ENCODE data around the gene UNC13A. TPM values are rescaled to one million over a fixed set of nuclear protein-coding genes. Genes with fewer than 3 reads are reported as not detected.
A peak's percentile ranks its signal among the peaks of the same experiment; 100 is the strongest.

UNC13A gene
- total and polyA plus RNA-seq, 2 donors (not counting 1 experiment from before 2014, with no cell fraction given): under 0.01 to 0.28 TPM

DNA sequence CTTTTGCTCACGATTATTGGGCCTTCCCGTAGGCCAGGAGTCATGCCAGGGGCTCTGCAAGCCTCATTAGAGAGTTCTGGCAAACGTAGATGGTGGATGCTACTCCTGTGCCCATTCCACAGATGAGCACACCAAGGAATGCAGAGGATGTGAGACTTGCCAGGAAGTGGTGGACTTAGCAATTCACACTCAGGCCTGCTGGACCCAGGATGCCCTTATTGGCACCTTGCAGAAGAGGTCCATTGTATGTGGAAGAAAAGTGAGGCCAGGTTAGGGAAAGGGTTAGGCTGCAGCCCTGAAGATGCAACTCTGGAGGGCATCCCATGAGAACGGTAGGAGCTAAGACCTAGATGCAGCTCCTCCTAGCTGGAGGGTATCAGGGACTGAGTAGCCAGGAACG, 5.9 kb downstream of the UNC13A start:
- Histone ChIP-seq H3K4me3 (replicated peaks in 1 of 4; ENCODE audit: control extremely low read depth in 1 of 4, insufficient read depth in 1 of 4, low read depth in 3 of 4, low read length in 4 of 4) (no peak overlapping the region), H2AFZ (ENCODE audit: low read length) (no peak overlapping the region), H3K36me3 (ENCODE audit: control insufficient read depth, insufficient read depth, low read length) (no peaks in the 10 kb centered on the region), H3K4me2 (ENCODE audit: extremely low read depth, insufficient read depth, low read length) (no peak overlapping the region), H3K4me1 (ENCODE audit: control insufficient read depth, extremely low read depth, insufficient read depth, low read length) (peaks cover 9% of the 10 kb centered on the region), H3K79me2 (ENCODE audit: control insufficient read depth, insufficient read depth, low read length) (no peaks in the 10 kb centered on the region), H4K20me1 (ENCODE audit: control insufficient read depth, extremely low read depth, insufficient read depth, low read length) (no peaks in the 10 kb centered on the region), H3K27me3 (ENCODE audit: control insufficient read depth, insufficient read depth, low read length) (peaks cover 12% of the 10 kb centered on the region), H3K27ac (ENCODE audit: insufficient read depth, low read length) (no peak overlapping the region), H3K9ac (ENCODE audit: insufficient read depth, low read length) (no peak overlapping the region), H3K9me3 (ENCODE audit: control insufficient read depth, insufficient read depth, low read depth, low read length) (no peaks in the 10 kb centered on the region)
- DNase-seq (ENCODE audit: low read depth in 2 of 2): no peak
- TF ChIP-seq, protein P1, sequence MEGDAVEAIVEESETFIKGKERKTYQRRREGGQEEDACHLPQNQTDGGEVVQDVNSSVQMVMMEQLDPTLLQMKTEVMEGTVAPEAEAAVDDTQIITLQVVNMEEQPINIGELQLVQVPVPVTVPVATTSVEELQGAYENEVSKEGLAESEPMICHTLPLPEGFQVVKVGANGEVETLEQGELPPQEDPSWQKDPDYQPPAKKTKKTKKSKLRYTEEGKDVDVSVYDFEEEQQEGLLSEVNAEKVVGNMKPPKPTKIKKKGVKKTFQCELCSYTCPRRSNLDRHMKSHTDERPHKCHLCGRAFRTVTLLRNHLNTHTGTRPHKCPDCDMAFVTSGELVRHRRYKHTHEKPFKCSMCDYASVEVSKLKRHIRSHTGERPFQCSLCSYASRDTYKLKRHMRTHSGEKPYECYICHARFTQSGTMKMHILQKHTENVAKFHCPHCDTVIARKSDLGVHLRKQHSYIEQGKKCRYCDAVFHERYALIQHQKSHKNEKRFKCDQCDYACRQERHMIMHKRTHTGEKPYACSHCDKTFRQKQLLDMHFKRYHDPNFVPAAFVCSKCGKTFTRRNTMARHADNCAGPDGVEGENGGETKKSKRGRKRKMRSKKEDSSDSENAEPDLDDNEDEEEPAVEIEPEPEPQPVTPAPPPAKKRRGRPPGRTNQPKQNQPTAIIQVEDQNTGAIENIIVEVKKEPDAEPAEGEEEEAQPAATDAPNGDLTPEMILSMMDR (conservative IDR thresholded peaks at IDR 0.05 in 1 of 2, IDR thresholded peaks at IDR 0.05 in 1 of 2; ENCODE audit: low read depth in 1 of 2, low read length in 2 of 2): no peak
- TF ChIP-seq EZH2 (IDR thresholded peaks at IDR 0.05; ENCODE audit: low read length, missing control alignments): no peak

GRCh38 chr19:17681505-17682125, 6.5 kb downstream of the UNC13A start:
- Histone ChIP-seq H3K4me3 (replicated peaks in 1 of 4; ENCODE audit: control extremely low read depth in 1 of 4, insufficient read depth in 1 of 4, low read depth in 3 of 4, low read length in 4 of 4) (no peak overlapping the region), H3K9me3 (ENCODE audit: control insufficient read depth, insufficient read depth, low read depth, low read length) (no peaks in the 10 kb centered on the region), H3K36me3 (ENCODE audit: control insufficient read depth, insufficient read depth, low read length) (no peaks in the 10 kb centered on the region), H4K20me1 (ENCODE audit: control insufficient read depth, extremely low read depth, insufficient read depth, low read length) (no peaks in the 10 kb centered on the region), H3K4me2 (ENCODE audit: extremely low read depth, insufficient read depth, low read length) (no peak overlapping the region), H3K79me2 (ENCODE audit: control insufficient read depth, insufficient read depth, low read length) (no peaks in the 10 kb centered on the region), H3K27me3 (ENCODE audit: control insufficient read depth, insufficient read depth, low read length) (peaks cover 12% of the 10 kb centered on the region), H3K4me1 (ENCODE audit: control insufficient read depth, extremely low read depth, insufficient read depth, low read length) (peaks cover 9% of the 10 kb centered on the region), H2AFZ (ENCODE audit: low read length) (no peak overlapping the region), H3K9ac (ENCODE audit: insufficient read depth, low read length) (no peak overlapping the region), H3K27ac (ENCODE audit: insufficient read depth, low read length) (no peak overlapping the region)
- no peak for TF ChIP-seq EZH2 (IDR thresholded peaks at IDR 0.05; ENCODE audit: low read length, missing control alignments)
- TF ChIP-seq, protein P1 (conservative IDR thresholded peaks at IDR 0.05 in 1 of 2, IDR thresholded peaks at IDR 0.05 in 1 of 2; ENCODE audit: low read depth in 1 of 2, low read length in 2 of 2): no peak
- DNase-seq (ENCODE audit: low read depth in 2 of 2): peak; percentile 39 to 43

GRCh38 chr19:17680230-17680722, 7.9 kb downstream of the UNC13A start:
- no peak overlapping the region for H3K9ac ChIP-seq (ENCODE audit: insufficient read depth, low read length)
- H2AFZ ChIP-seq (ENCODE audit: low read length): no peak overlapping the region

More at GRCh38 chr19:17680230-17680722, 7.9 kb downstream of the UNC13A start:
- Histone ChIP-seq H3K4me2 (ENCODE audit: extremely low read depth, insufficient read depth, low read length) (peak overlapping the region; percentile 32), H3K27ac (ENCODE audit: insufficient read depth, low read length) (no peak overlapping the region), H4K20me1 (ENCODE audit: control insufficient read depth, extremely low read depth, insufficient read depth, low read length) (no peaks in the 10 kb centered on the region), H3K79me2 (ENCODE audit: control insufficient read depth, insufficient read depth, low read length) (no peaks in the 10 kb centered on the region), H3K4me3 (replicated peaks in 1 of 4; ENCODE audit: control extremely low read depth in 1 of 4, insufficient read depth in 1 of 4, low read depth in 3 of 4, low read length in 4 of 4) (peak overlapping the region in 1 of 4 experiments; percentile 14), H3K4me1 (ENCODE audit: control insufficient read depth, extremely low read depth, insufficient read depth, low read length) (peaks cover 5% of the 10 kb centered on the region), H3K9me3 (ENCODE audit: control insufficient read depth, insufficient read depth, low read depth, low read length) (no peaks in the 10 kb centered on the region), H3K36me3 (ENCODE audit: control insufficient read depth, insufficient read depth, low read length) (no peaks in the 10 kb centered on the region), H3K27me3 (ENCODE audit: control insufficient read depth, insufficient read depth, low read length) (peaks cover 8% of the 10 kb centered on the region)
- peak; percentile 36 to 42 for DNase-seq (ENCODE audit: low read depth in 2 of 2)
- TF ChIP-seq, protein P1 (conservative IDR thresholded peaks at IDR 0.05 in 1 of 2, IDR thresholded peaks at IDR 0.05 in 1 of 2; ENCODE audit: low read depth in 1 of 2, low read length in 2 of 2): no peak
- TF ChIP-seq EZH2 (IDR thresholded peaks at IDR 0.05; ENCODE audit: low read length, missing control alignments): no peak

All from fibroblast of lung (primary cell).